Measurements from ENCODE around the gene SMARCA2. TPM values are rescaled to one million over a fixed set of nuclear protein-coding genes. Genes with fewer than 3 reads are reported as not detected.

Gene SMARCA2
- total and polyA plus RNA-seq, 9 of the 15 experiments (the other 6 are each of a cell fraction or from before 2014, with no cell fraction given) = 8.0 to 34.8 (median 25.5) TPM

- H3K27me3 ChIP-seq (ENCODE audit: control insufficient read depth in 2 of 2, insufficient read depth in 2 of 2, low read length in 2 of 2) = no peaks in the 10 kb centered on the region
- ChIA-PET POLR2A (no interaction called here), CTCF (ENCODE audit: low intra/inter-chr PET ratio) (no interaction called here)
- H3K9ac ChIP-seq (ENCODE audit: insufficient read depth in 1 of 2, low read depth in 2 of 2, low read length in 2 of 2) = no peak overlapping the region
- FAIRE-seq = no peak
- H3K79me2 ChIP-seq (ENCODE audit: control insufficient read depth, insufficient read depth, low read length) = no peaks in the 10 kb centered on the region
- intact Hi-C loops (cut with micrococcal nuclease) = no loop called here
- no peaks in the 10 kb centered on the region for H4K20me1 ChIP-seq (replicated peaks; ENCODE audit: control insufficient read depth, insufficient read depth, low read length)
- ATAC-seq = no peak
- H2AFZ ChIP-seq (ENCODE audit: low read depth, low read length) = no peak overlapping the region
- H3K4me2 ChIP-seq (ENCODE audit: insufficient read depth, low read length) = no peak overlapping the region
- no peaks in the 10 kb centered on the region for H3K4me1 ChIP-seq (replicated peaks in 1 of 2; ENCODE audit: control insufficient read depth in 2 of 2, insufficient read depth in 2 of 2, low read length in 2 of 2)
- peaks cover 30% of the 10 kb centered on the region; the same call in 2 of the 3 replicates for H3K36me3 ChIP-seq (ENCODE audit: control insufficient read depth, insufficient read depth, low read length)
- no TSS peak for BruUV-seq (replicated peaks)
- no peak overlapping the region for H3K4me3 ChIP-seq
- H3K9me1 ChIP-seq (ENCODE audit: control insufficient read depth, insufficient read depth, low read length) = no peaks in the 10 kb centered on the region
- no peak overlapping the region for H3K27ac ChIP-seq (ENCODE audit: extremely low read depth, low read depth, low read length)
- no peak for DNase-seq (ENCODE audit: extremely low read depth in 1 of 4, low spot score in 3 of 4)
- in situ Hi-C loops (cut with MboI) = no loop called here
- no peaks in the 10 kb centered on the region for H3K9me3 ChIP-seq (replicated peaks; ENCODE audit: control insufficient read depth, insufficient read depth, low read depth, low read length)
- 100% methylated on average over 3 of the region's 6 CpGs for WGBS (ENCODE audit: insufficient coverage, low coverage, missing lambda C conversion rate)
- TF ChIP-seq PYGO2 (tag; IDR thresholded peaks at IDR 0.05) = no peak
- TF ChIP-seq, protein P1, sequence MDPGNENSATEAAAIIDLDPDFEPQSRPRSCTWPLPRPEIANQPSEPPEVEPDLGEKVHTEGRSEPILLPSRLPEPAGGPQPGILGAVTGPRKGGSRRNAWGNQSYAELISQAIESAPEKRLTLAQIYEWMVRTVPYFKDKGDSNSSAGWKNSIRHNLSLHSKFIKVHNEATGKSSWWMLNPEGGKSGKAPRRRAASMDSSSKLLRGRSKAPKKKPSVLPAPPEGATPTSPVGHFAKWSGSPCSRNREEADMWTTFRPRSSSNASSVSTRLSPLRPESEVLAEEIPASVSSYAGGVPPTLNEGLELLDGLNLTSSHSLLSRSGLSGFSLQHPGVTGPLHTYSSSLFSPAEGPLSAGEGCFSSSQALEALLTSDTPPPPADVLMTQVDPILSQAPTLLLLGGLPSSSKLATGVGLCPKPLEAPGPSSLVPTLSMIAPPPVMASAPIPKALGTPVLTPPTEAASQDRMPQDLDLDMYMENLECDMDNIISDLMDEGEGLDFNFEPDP (CRISPR knock-in tag; IDR thresholded peaks at IDR 0.05) = no peak
- TF ChIP-seq, protein P2, sequence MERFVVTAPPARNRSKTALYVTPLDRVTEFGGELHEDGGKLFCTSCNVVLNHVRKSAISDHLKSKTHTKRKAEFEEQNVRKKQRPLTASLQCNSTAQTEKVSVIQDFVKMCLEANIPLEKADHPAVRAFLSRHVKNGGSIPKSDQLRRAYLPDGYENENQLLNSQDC (CRISPR knock-in tag; IDR thresholded peaks at IDR 0.05) = no peak
- TF ChIP-seq GABPB1 (CRISPR knock-in tag; IDR thresholded peaks at IDR 0.05) = no peak
- no peak for TF ChIP-seq NCOA2 (IDR thresholded peaks at IDR 0.05; ENCODE audit: partially characterized antibody in 2 of 2)
- TF ChIP-seq SMAD4 (CRISPR knock-in tag; conservative IDR thresholded peaks at IDR 0.05) = no peak
- TF ChIP-seq ZZZ3 (IDR thresholded peaks at IDR 0.05) = no peak
- no peak for TF ChIP-seq ZNF445 (CRISPR knock-in tag; IDR thresholded peaks at IDR 0.05; ENCODE audit: low read depth)
- no peak for TF ChIP-seq NELFE (IDR thresholded peaks at IDR 0.05; ENCODE audit: insufficient read depth, insufficient read length)
These were observed 102.4 kb downstream of the SMARCA2 start for GRCh38 chr9:2117527-2117926.

All from K562 (cell line).